ENCODE results near the gene RBM39.

GRCh38 chr20:35734374-35734773 lies 7.7 kb downstream of the RBM39 start:
- TF ChIP-seq CTCF (IDR thresholded peaks at IDR 0.05; ENCODE audit: insufficient read depth, low read depth, low read length) (no peak), EZH2 (IDR thresholded peaks at IDR 0.05; ENCODE audit: insufficient read depth, low read length) (no peak)
